K562 (cell line): ENCODE data around the gene LHPP.

Experiments used
- CBX2 ChIP-seq: fragments of 200-600 bp; sonication (generic); IDR thresholded peaks from one replicate; pipeline ENCODE4 v1.6.1; 2012; ENCODE audit warnings: mild to moderate bottlenecking, low read length, inconsistent platforms; ENCODE audit not compliant: insufficient read depth, poor library complexity, severe bottlenecking
- CEBPG ChIP-seq, 3 experiments: fragments of 200-800 bp in 1 of 3; sonication (Bioruptor generic) in 1 of 3; sonication (generic) in 1 of 3; formaldehyde crosslinking in 1 of 3; IDR thresholded peaks in 2 of 3; conservative IDR thresholded peaks in 1 of 3; 2 replicates each; pipeline versions ENCODE4 v1.6.1 to v1.8.0; 2016 to 2022; ENCODE audit warnings: missing compliant biosample characterization in 2 of 3, missing genetic modification characterization in 2 of 3, mild to moderate bottlenecking in 1 of 3, missing genetic modification reagents in 1 of 3
- CREB1 ChIP-seq, 2 experiments: sonication (generic) in 1 of 2; formaldehyde crosslinking in 1 of 2; IDR thresholded peaks; 2 replicates each; pipeline versions ENCODE4 v1.6.1 to v1.8.0; 2012 to 2022; ENCODE audit warnings: inconsistent platforms in 1 of 2, mild to moderate bottlenecking in 1 of 2, missing genetic modification reagents in 1 of 2, moderate library complexity in 1 of 2
- EZH2 ChIP-seq: IDR thresholded peaks from 2 replicates; pipeline ENCODE4 v1.6.1; 2012; ENCODE audit warnings: low read depth, mild to moderate bottlenecking, inconsistent platforms, low read length, borderline replicate concordance
- FOXK1 ChIP-seq: sonication (generic); formaldehyde crosslinking; IDR thresholded peaks from 2 replicates; pipeline ENCODE4 v1.8.0; 2022; ENCODE audit warnings: missing genetic modification reagents, mild to moderate bottlenecking, borderline replicate concordance
- POLR2AphosphoS5 ChIP-seq: IDR thresholded peaks from 2 replicates; pipeline ENCODE4 v1.6.1; 2011; ENCODE audit warnings: mild to moderate bottlenecking, low read depth, low read length, moderate library complexity; ENCODE audit not compliant: control insufficient read depth, insufficient read depth
- RCOR1 ChIP-seq, 2 experiments: IDR thresholded peaks; 2 replicates each; pipeline ENCODE4 v1.6.1; 2012; ENCODE audit warnings: low read depth in 2 of 2, low read length in 2 of 2, borderline replicate concordance in 1 of 2, improper control_type of control experiment in 1 of 2
- SLC30A9 ChIP-seq: fragments of 250-450 bp; sonication (Bioruptor Pico); IDR thresholded peaks from 2 replicates; pipeline ENCODE4 v1.8.0; 2022; ENCODE audit warnings: mild to moderate bottlenecking, moderate library complexity
- USF1 ChIP-seq: sonication (generic); formaldehyde crosslinking; IDR thresholded peaks from 2 replicates; pipeline ENCODE4 v1.9.0; 2022; ENCODE audit warnings: mild to moderate bottlenecking, missing genetic modification reagents
- TF ChIP-seq, protein P1 (sequence below), 3 experiments: IDR thresholded peaks in 2 of 3; conservative IDR thresholded peaks in 1 of 3; 2 replicates each; pipeline ENCODE4 v1.5.1; 2011 to 2012; ENCODE audit warnings: low read length in 3 of 3, mild to moderate bottlenecking in 3 of 3, control low read depth in 2 of 3, improper control_type of control experiment in 1 of 3, inconsistent platforms in 1 of 3, low read depth in 1 of 3, mixed read lengths in 1 of 3, moderate library complexity in 1 of 3; ENCODE audit not compliant: insufficient read depth in 2 of 3
- TF ChIP-seq, protein P2 (sequence below): sonication (generic); formaldehyde crosslinking; IDR thresholded peaks from 2 replicates; pipeline ENCODE4 v1.9.0; 2022; ENCODE audit warnings: mild to moderate bottlenecking, missing genetic modification reagents
- TF ChIP-seq, protein P3 (sequence below), 2 experiments: IDR thresholded peaks in 1 of 2; conservative IDR thresholded peaks in 1 of 2; 2 replicates each; pipeline ENCODE4 v1.6.1; 2016; ENCODE audit warnings: low read depth in 2 of 2, mild to moderate bottlenecking in 1 of 2, missing compliant biosample characterization in 1 of 2, missing genetic modification characterization in 1 of 2, moderate library complexity in 1 of 2
- TF ChIP-seq, protein P4 (sequence below): IDR thresholded peaks from 2 replicates; pipeline ENCODE4 v1.6.1; 2016; ENCODE audit warnings: missing genetic modification characterization, missing compliant biosample characterization

DNA sequence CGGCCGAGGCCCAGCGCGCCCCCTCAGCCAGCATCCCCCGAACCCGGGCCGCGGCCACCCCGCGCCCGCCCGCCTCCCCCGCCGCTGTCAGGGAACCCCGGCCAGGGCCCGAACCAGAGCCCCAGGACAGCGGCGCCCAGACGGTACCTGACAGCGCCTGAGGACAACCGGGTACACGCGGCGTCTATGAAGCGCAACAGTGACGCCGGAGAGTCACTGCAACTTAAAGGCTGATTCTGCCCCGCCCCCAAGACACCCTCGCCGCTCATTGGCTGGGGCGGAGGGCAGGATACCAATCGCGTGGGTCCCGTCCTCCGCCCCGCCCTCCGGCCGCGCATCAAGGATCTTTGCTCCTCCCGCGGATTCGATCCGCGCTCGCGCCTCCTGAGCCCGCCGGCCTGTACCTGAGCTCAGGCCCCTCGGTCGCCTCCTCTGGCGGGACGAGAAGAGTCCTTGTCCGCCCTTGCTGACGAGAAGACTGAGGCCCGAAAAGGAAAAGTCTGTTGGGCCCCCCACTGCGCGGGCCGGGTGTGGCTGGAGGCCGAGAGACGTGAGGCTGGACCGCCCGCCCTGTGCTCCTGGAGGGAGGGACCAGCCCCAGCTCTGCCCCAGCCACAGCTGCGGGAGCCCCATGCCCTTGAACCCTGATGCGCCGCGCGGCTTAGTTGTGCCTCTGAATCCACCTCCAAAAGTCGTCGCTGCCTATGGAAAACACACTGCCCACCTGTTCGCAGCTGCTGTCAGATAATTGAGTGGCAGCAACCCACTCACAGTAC, 42.7 kb upstream of the LHPP start, which contains the start of gene OAT:
- TF ChIP-seq POLR2AphosphoS5, result peak; percentile 92
- TF ChIP-seq FOXK1 (CRISPR knock-in tag), result no peak
- no peak for TF ChIP-seq CBX2
- no peak for TF ChIP-seq EZH2
- peak; percentile 68; the same call in 1 of the 2 replicates for TF ChIP-seq CREB1 (IDR thresholded peaks at IDR 0.05)
- peak; percentile 38 for TF ChIP-seq CREB1 (CRISPR knock-in tag; IDR thresholded peaks at IDR 0.05)
- TF ChIP-seq, protein P1, sequence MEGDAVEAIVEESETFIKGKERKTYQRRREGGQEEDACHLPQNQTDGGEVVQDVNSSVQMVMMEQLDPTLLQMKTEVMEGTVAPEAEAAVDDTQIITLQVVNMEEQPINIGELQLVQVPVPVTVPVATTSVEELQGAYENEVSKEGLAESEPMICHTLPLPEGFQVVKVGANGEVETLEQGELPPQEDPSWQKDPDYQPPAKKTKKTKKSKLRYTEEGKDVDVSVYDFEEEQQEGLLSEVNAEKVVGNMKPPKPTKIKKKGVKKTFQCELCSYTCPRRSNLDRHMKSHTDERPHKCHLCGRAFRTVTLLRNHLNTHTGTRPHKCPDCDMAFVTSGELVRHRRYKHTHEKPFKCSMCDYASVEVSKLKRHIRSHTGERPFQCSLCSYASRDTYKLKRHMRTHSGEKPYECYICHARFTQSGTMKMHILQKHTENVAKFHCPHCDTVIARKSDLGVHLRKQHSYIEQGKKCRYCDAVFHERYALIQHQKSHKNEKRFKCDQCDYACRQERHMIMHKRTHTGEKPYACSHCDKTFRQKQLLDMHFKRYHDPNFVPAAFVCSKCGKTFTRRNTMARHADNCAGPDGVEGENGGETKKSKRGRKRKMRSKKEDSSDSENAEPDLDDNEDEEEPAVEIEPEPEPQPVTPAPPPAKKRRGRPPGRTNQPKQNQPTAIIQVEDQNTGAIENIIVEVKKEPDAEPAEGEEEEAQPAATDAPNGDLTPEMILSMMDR (IDR thresholded peaks at IDR 0.05 in 2 of 3, conservative IDR thresholded peaks at IDR 0.05 in 1 of 3; ENCODE audit: insufficient read depth in 2 of 3, low read depth in 1 of 3, low read length in 3 of 3), result peak in 2 of 3 experiments; percentile 36 to 41; a peak in 4 of 6 replicates
- TF ChIP-seq, protein P2, sequence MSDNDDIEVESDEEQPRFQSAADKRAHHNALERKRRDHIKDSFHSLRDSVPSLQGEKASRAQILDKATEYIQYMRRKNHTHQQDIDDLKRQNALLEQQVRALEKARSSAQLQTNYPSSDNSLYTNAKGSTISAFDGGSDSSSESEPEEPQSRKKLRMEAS (CRISPR knock-in tag), result no peak; the same call in 1 of the 2 replicates
- TF ChIP-seq, protein P3, sequence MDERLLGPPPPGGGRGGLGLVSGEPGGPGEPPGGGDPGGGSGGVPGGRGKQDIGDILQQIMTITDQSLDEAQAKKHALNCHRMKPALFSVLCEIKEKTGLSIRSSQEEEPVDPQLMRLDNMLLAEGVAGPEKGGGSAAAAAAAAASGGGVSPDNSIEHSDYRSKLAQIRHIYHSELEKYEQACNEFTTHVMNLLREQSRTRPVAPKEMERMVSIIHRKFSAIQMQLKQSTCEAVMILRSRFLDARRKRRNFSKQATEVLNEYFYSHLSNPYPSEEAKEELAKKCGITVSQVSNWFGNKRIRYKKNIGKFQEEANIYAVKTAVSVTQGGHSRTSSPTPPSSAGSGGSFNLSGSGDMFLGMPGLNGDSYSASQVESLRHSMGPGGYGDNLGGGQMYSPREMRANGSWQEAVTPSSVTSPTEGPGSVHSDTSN (CRISPR knock-in tag; IDR thresholded peaks at IDR 0.05; ENCODE audit: low read depth), result no peak
- TF ChIP-seq, protein P3 (tag; conservative IDR thresholded peaks at IDR 0.05; ENCODE audit: low read depth), result no peak
- TF ChIP-seq, protein P4, sequence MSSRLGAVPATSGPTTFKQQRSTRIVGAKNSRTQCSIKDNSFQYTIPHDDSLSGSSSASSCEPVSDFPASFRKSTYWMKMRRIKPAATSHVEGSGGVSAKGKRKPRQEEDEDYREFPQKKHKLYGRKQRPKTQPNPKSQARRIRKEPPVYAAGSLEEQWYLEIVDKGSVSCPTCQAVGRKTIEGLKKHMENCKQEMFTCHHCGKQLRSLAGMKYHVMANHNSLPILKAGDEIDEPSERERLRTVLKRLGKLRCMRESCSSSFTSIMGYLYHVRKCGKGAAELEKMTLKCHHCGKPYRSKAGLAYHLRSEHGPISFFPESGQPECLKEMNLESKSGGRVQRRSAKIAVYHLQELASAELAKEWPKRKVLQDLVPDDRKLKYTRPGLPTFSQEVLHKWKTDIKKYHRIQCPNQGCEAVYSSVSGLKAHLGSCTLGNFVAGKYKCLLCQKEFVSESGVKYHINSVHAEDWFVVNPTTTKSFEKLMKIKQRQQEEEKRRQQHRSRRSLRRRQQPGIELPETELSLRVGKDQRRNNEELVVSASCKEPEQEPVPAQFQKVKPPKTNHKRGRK (tag), result no peak
- no peak for TF ChIP-seq CEBPG (CRISPR knock-in tag; IDR thresholded peaks at IDR 0.05)
- no peak for TF ChIP-seq CEBPG (tag; conservative IDR thresholded peaks at IDR 0.05 in 1 of 2, IDR thresholded peaks at IDR 0.05 in 1 of 2)
- TF ChIP-seq USF1 (CRISPR knock-in tag), result no peak
- TF ChIP-seq RCOR1 (IDR thresholded peaks at IDR 0.05; ENCODE audit: borderline replicate concordance in 1 of 2, low read depth in 2 of 2, low read length in 2 of 2), result no peak
- no peak for TF ChIP-seq SLC30A9 (CRISPR knock-in tag)
